Mucosa of stomach (tissue), 1 donor: ENCODE results near the gene NUB1.
A peak's percentile ranks its signal among the peaks of the same experiment; 100 is the strongest.
"Not testable (repeated sequence)": the region's sequence is repeated elsewhere in the genome, so short reads cannot be mapped to it uniquely, and the experiment has no call there.

Source experiments
- H3K27me3 ChIP-seq: one replicate; pipeline ENCODE4 v1.7.0; 2013; ENCODE audit warnings: mild to moderate bottlenecking, low read length; ENCODE audit not compliant: control insufficient read depth, insufficient read depth
- H3K36me3 ChIP-seq: one replicate; pipeline ENCODE4 v1.7.0; 2013; ENCODE audit warnings: low read length; ENCODE audit not compliant: control insufficient read depth, insufficient read depth
- H3K4me1 ChIP-seq: one replicate; pipeline ENCODE4 v1.7.0; 2013; ENCODE audit warnings: mild to moderate bottlenecking, low read length; ENCODE audit not compliant: control insufficient read depth, insufficient read depth
- H3K4me3 ChIP-seq: one replicate; pipeline ENCODE4 v1.7.0; 2013; ENCODE audit warnings: low read length
- H3K9ac ChIP-seq: one replicate; pipeline ENCODE4 v1.7.0; 2013; ENCODE audit warnings: mild to moderate bottlenecking, low read length, moderate library complexity
- H3K9me3 ChIP-seq: one replicate; pipeline ENCODE4 v1.7.0; 2013; ENCODE audit warnings: mild to moderate bottlenecking, low read length, moderate library complexity; ENCODE audit not compliant: control insufficient read depth
- donor health status: Pancreatic carcinoma.

Gene NUB1, protein sequence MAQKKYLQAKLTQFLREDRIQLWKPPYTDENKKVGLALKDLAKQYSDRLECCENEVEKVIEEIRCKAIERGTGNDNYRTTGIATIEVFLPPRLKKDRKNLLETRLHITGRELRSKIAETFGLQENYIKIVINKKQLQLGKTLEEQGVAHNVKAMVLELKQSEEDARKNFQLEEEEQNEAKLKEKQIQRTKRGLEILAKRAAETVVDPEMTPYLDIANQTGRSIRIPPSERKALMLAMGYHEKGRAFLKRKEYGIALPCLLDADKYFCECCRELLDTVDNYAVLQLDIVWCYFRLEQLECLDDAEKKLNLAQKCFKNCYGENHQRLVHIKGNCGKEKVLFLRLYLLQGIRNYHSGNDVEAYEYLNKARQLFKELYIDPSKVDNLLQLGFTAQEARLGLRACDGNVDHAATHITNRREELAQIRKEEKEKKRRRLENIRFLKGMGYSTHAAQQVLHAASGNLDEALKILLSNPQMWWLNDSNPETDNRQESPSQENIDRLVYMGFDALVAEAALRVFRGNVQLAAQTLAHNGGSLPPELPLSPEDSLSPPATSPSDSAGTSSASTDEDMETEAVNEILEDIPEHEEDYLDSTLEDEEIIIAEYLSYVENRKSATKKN

DNA sequence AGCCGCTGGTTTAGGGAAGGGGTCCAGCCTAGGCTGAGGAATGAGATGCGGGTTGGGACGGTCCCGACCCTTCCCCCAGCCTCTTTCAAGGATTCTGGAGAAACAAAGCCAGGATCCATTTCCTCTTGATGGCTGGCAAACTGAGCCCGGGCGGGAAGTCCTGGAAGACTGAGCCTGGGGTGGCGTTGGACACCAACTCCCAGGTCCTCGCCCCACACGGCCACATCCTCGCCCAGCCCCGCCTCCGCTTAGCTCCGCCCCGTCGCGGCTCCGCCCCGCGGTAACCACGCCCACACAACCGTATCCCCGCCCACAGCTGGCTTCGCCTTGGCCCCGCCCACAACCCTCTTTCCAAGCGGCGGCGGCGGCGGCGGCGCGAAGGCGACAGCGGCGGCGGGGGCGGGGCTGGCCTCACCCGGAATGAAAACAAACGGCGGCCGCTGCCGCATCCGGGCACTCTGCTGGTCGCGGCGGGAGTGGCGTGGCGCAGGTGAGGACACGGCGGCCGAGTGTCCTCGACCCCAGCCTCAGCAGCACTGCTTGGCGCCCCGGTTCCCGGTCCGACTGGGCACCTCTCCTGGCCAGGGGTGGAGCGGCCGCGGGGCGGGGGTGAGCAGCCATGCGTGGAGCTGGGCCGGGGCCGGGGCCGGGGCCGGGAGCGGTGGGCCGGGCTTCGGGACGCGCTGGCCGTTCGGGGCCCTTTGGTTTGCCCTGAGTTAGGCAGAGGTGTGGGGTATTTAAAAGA is at the start of gene NUB1:
NUB1 (plus strand) TSS at position 456 of the 745 bp plus-strand sequence. CDS start 3,538 bp downstream, outside the sequence.
- peak within 1 kb of the TSS; percentile 57 for H3K4me3 ChIP-seq
- no peaks in the 10 kb centered on the region for H3K9me3 ChIP-seq
- H3K27me3 ChIP-seq: no peaks in the 10 kb centered on the region
- H3K4me1 ChIP-seq: peaks cover 25% of the 10 kb centered on the region
- peak within 1 kb of the TSS; percentile 76 for H3K9ac ChIP-seq
- no peaks in the 10 kb centered on the region for H3K36me3 ChIP-seq

DNA sequence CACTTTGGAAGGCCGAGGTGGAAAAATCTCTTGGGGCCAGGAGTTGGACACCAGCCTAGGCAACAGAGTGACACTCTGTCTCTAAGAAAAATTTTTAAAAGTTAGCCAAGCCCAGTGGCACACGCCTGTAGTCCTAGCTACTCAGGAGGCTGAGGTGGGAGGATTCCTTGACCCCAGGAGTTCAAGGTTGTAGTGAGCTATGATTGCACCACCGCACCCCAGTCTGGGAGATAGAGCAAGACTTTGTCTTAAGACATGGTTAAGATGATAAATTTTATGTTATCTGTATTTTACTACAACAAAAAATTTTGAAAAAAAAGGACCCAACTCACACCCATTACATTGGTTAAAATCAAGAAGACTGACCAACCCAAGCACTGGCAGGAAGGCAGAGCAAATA is 48.8 kb upstream of the NUB1 start:
- Histone ChIP-seq H3K9ac (no peak overlapping the region), H3K4me1 (no peaks in the 10 kb centered on the region), H3K9me3 (no peaks in the 10 kb centered on the region), H3K36me3 (no peaks in the 10 kb centered on the region), H3K27me3 (no peaks in the 10 kb centered on the region), H3K4me3 (no peak overlapping the region)

DNA sequence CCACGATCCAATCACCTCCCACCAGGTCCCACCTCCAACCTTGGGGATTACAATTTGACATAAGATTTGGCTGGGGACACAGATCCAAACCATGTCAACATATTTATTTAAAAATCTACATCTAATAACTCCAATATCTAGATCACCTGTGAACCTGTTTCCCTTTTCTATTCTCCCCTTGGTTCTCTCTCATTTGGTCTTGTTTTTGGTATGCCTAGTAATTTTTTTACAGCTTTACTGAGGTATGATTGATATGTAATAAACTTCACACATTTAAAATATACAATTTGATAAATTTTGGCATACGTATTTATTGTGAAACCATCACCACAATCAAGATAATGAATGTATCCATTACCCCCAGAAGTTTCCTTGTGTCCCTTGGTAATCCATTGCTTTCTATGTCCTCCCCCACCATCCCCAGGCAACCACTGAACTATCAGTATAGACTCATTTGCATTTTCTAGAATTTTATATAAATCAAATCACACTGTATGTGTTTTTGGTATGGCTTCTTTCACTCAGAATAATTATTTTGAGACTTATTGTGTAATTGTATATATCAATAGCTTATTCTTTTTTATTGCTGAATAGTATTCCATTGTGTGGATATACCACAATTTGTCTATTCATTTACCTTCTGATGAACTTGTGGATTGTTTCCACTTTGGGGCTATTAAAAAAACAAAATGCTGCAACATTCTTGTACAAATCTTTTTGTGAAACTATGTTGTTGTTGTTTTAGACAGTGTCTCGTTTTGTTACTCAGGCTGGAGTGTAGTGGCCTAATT is 45.2 kb upstream of the NUB1 start:
- H3K27me3 ChIP-seq: no peaks in the 10 kb centered on the region

DNA sequence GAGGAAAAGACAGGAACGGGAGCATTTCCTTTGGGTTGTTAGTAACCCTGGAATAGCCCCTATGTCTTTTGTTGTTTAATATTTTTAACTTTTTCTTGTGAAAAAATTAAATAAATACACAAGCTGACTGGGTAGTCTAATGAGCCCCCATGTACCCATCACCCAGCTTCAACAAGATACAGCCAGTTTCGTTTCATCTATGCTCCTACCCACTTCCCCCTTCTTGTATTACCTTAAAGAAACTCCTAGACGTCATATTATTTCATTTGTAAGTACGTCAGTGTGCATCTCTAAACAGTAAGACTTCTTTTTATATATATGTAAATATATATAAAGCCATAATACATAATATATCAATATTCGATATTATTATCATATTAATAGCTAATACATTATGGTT is 42.8 kb upstream of the NUB1 start:
- H3K36me3 ChIP-seq: no peaks in the 10 kb centered on the region
- peaks cover 7% of the 10 kb centered on the region for H3K4me1 ChIP-seq
- H3K27me3 ChIP-seq: peaks cover 20% of the 10 kb centered on the region
- H3K4me3 ChIP-seq: no peak overlapping the region
- H3K9ac ChIP-seq: no peak overlapping the region
- no peaks in the 10 kb centered on the region for H3K9me3 ChIP-seq

More for the DNA sequence above, 45.2 kb upstream of the NUB1 start:
- no peaks in the 10 kb centered on the region for H3K9me3 ChIP-seq
- no peaks in the 10 kb centered on the region for H3K4me1 ChIP-seq
- H3K9ac ChIP-seq: no peak overlapping the region
- no peaks in the 10 kb centered on the region for H3K36me3 ChIP-seq
- H3K4me3 ChIP-seq: no peak overlapping the region

DNA sequence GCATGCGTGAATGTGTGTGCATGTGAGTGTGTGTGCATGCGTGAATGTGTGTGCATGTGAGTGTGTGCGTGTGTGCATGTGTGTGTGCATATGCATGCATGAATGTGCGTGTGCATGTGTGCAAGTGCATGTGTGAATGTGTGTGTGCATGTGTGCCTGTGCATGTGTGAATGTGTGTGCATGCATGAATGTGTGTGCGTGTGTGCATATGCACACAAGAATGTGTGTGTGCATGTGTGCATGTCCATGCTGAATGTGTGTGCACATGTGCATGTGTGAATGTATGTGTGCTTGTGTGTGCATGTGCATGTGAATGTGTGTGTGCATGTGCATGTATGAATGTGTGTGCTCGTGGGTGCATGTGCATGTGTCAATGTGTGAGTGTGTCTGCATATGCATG is 42.1 kb upstream of the NUB1 start:
- H3K9me3 ChIP-seq: no peaks in the 10 kb centered on the region
- peaks cover 8% of the 10 kb centered on the region for H3K4me1 ChIP-seq
- H3K27me3 ChIP-seq: peaks cover 25% of the 10 kb centered on the region
- no peak overlapping the region for H3K4me3 ChIP-seq
- H3K36me3 ChIP-seq: no peaks in the 10 kb centered on the region
- H3K9ac ChIP-seq: no peak overlapping the region

DNA sequence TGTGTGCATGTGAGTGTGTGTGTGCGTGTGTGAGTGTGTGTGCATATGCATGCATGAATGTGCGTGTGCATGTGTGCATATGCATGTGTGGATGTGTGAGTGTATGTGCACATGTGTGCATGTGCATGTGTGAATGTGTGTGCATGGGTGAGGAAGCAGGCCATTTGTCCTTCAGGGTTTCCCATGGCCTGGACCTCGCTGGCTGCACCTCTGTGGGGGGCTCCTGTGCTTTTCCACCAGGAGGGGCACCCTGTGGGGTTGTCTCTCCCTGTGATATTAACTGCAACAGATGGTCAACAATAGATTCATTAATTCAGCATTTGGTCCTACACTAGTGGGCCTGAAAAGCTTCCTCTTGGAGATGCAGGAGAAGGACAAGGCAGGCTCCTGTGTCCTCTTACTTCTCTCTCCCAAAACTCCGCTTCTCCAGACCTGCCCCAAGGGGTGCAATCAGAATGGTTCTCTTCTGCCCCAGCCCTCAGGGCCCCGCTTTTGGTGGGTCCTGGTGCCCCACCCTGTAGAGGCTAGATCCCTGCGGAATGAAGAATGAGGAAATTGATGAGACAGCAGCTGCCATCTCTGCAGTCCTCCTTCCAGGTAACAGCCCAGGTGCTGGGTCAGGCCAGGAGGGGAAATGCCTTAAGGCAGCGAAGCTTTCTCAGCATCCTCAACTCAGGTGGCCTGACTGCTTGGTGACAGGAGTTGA is 41.5 kb upstream of the NUB1 start:
- H3K27me3 ChIP-seq: peaks cover 29% of the 10 kb centered on the region
- no peak overlapping the region for H3K4me3 ChIP-seq
- H3K4me1 ChIP-seq: peaks cover 8% of the 10 kb centered on the region
- H3K36me3 ChIP-seq: no peaks in the 10 kb centered on the region
- H3K9ac ChIP-seq: no peak overlapping the region
- no peaks in the 10 kb centered on the region for H3K9me3 ChIP-seq

DNA sequence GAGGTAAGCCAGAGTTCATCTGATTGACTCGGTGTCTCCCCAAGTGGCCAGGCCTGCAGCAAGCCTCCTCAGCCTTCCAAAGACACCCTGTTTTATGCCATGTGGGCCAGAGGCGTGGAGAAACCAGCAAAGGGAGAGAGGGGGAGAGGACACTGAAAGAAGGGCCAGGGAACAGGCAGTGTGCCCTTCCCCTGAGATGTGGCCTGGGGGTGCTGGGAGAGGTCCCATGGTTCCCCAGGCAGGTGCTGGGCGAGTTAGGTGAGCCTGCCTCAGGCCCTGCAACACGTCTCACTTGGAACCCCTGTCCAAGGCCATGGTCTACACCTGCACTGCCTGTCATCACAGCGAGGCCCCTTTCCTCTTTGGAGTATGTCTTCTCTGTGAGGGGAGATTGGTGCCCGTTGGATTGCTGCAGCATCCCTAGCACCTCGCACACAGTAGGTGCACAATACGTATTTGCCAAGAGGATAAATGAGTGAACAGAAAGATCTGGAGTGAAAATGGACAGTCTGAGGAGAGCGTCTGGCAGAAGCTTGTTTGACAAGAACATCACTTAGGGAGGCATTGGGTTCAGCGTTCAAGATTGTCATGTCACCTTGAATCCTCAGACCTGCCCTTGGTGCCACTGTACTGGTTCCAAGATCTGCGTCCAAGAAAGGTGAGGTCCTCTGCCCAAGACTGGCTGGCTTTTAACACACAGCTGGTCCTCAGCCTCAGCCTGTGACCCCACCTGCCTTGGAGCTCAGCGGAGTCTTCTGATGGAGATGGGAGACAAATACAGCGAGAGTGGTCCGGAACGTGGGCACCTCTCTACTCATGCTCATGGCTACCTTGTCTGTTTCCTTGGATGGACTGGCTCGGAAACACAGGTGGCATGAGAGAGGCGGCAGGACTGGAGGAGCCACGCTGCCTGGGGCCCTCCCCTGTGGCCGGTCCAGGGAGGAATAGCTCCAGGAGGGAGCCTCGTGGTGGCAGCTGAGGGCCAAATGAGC is 39.8 kb upstream of the NUB1 start:
- Histone ChIP-seq H3K4me1 (peaks cover 8% of the 10 kb centered on the region), H3K27me3 (peaks cover 30% of the 10 kb centered on the region), H3K9ac (no peak overlapping the region), H3K4me3 (no peak overlapping the region), H3K36me3 (no peaks in the 10 kb centered on the region), H3K9me3 (no peaks in the 10 kb centered on the region)

DNA sequence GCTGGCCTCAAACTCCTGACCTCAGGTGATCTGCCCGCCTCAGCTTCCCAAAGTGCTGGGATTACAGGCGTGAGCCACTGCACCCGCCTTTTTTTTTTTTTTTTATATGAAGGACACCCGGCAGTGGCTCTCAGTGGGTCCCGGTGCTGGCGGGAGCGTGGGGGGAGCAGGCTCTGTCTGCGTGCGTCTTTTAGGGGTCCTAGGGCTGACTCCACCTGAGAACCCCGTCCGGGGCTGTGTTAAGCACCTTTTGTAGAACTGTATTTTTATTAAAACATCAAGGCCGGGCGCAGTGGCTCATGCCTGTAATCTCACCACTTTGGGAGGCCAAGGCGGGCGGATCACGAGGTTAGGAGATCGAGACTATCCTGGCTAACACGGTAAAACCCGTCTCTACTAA is 37.4 kb upstream of the NUB1 start:
- H3K9ac ChIP-seq, H3K36me3 ChIP-seq, H3K4me3 ChIP-seq, H3K4me1 ChIP-seq, H3K9me3 ChIP-seq: not testable (repeated sequence)
- peaks cover 36% of the 10 kb centered on the region for H3K27me3 ChIP-seq

DNA sequence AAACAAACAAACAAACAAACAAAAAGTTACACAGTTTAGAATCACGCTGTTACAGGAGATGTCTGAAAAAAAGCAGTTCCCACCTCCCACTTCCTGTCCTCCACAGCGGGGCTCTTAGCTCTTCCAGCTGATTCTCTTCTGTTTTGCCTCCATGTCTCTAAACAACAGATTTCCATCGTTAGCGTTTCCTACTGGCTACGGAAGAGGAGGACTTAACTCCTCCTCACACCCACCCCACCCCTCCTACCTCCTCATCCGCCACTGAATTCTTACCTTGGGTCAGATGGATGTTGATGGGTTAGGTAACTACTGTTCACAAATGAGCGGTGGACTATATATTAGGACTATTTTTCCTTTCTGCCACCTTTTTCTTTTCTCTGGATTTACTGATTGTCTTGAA is 36.8 kb upstream of the NUB1 start:
- H3K9me3 ChIP-seq: no peaks in the 10 kb centered on the region
- peaks cover 8% of the 10 kb centered on the region for H3K4me1 ChIP-seq
- no peaks in the 10 kb centered on the region for H3K36me3 ChIP-seq
- H3K9ac ChIP-seq: no peak overlapping the region
- H3K4me3 ChIP-seq: no peak overlapping the region
- H3K27me3 ChIP-seq: peaks cover 36% of the 10 kb centered on the region

DNA sequence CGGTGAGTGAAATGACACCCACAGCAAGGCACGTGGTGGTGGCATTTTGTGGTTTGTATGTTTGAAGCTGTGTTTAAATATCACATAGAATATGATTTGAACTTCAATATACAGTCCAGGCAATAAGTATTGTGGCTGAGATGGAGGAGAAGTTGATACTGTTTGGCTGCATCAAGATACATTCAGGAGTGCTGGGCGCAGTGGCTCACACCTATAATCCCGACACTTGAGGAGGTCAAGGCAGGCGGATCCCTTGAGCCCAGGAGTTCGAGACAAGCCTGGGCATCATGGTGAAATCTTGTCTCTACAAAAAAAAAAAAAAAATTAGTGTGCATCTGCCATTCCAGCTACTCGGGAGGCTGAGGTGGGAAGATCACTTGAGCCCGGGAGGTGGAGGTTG is 35.2 kb upstream of the NUB1 start:
- H3K27me3 ChIP-seq: peaks cover 36% of the 10 kb centered on the region
- H3K4me1 ChIP-seq: peaks cover 8% of the 10 kb centered on the region
- H3K4me3 ChIP-seq: no peak overlapping the region
- H3K9me3 ChIP-seq: peaks cover 3% of the 10 kb centered on the region
- H3K9ac ChIP-seq: no peak overlapping the region
- H3K36me3 ChIP-seq: no peaks in the 10 kb centered on the region
